Vagina (tissue), 2 donors: ENCODE measurements around the gene VSIG8.

ENCODE experiments used
- CTCF ChIP-seq, 3 experiments: fragments of 450-650 bp in 2 of 3; fragments of 200-600 bp in 1 of 3; sonication (generic) in 1 of 3; IDR thresholded peaks; one replicate each; pipeline ENCODE4 v1.5.1; 2017 to 2019; ENCODE audit warnings: antibody characterized with exemption in 3 of 3, mild to moderate bottlenecking in 2 of 3, moderate library complexity in 2 of 3
- POLR2A ChIP-seq, 2 donors: fragments of 450-650 bp; IDR thresholded peaks; one replicate each; pipeline ENCODE4 v1.6.1; 2017; ENCODE audit warnings: antibody characterized with exemption in 2 of 2, mild to moderate bottlenecking in 2 of 2, moderate library complexity in 2 of 2
- POLR2AphosphoS5 ChIP-seq, 2 donors: sonication (generic); formaldehyde crosslinking; IDR thresholded peaks; one replicate each; pipeline ENCODE4 v1.9.0; 2017; ENCODE audit warnings: antibody characterized with exemption in 2 of 2, mild to moderate bottlenecking in 2 of 2, low read depth in 1 of 2; ENCODE audit not compliant: insufficient read depth in 1 of 2

- TF ChIP-seq CTCF (IDR thresholded peaks at IDR 0.05) (no peak), POLR2AphosphoS5 (IDR thresholded peaks at IDR 0.05; ENCODE audit: insufficient read depth in 1 of 2, low read depth in 1 of 2) (no peak), POLR2A (IDR thresholded peaks at IDR 0.05) (no peak)
Observed at GRCh38 chr1:159892944-159893343, 30.5 kb upstream of the VSIG8 start.
